IMR-90 (cell line): Measurements from ENCODE around the gene IGSF8. TPM values are rescaled to one million over a fixed set of nuclear protein-coding genes. Genes with fewer than 3 reads are reported as not detected.

Experiments used
- ATAC-seq: fragments of 200-7000 bp; cut with Tn5 transposase; 2 replicates; pipeline ENCODE4 v1.9.1; 2020; ENCODE audit warnings: low read depth, mild to moderate bottlenecking, moderate library complexity
- BruUV-seq: library from RNA; stranded (reverse); fragments of 400-500 nt; replicated peaks from 2 replicates; lab custom pipeline; 2021; lab: Mats Ljungman, UMichigan
- CTCF ChIA-PET: fragments of 300-600 bp; formaldehyde crosslinking; extraction: SDS; loops from one replicate; lab custom pipeline; 2021; ENCODE audit warnings: antibody characterized with exemption; lab: Yijun Ruan, JAX
- POLR2A ChIA-PET: fragments of 300-600 bp; sonication (Branson Sonifier 250); formaldehyde crosslinking; loops from one replicate; lab custom pipeline; 2022; ENCODE audit warnings: antibody characterized with exemption; ENCODE audit not compliant: unreplicated experiment; lab: Charles Lee
- DNase-seq: peaks from one replicate; pipeline ENCODE4 v3.0.0; 2013
- H2AFZ ChIP-seq: replicated peaks from 2 replicates; pipeline ENCODE3; 2013; ENCODE audit warnings: low read length, mild to moderate bottlenecking; ENCODE audit not compliant: poor library complexity
- H2AK5ac ChIP-seq: 2 replicates; pipeline ENCODE4 v1.6.1; 2013; ENCODE audit warnings: low read depth, low read length, inconsistent platforms
- H2AK9ac ChIP-seq: replicated peaks from 2 replicates; pipeline ENCODE3; 2013; ENCODE audit warnings: mild to moderate bottlenecking, low read depth, low read length, moderate library complexity; ENCODE audit not compliant: poor library complexity
- H2BK120ac ChIP-seq: 2 replicates; pipeline ENCODE4 v1.6.1; 2013; ENCODE audit warnings: low read depth, low read length, inconsistent platforms
- H2BK15ac ChIP-seq: 3 replicates; pipeline ENCODE4 v1.6.1; 2013; ENCODE audit warnings: low read depth, low read length, inconsistent platforms
- H2BK20ac ChIP-seq: 2 replicates; pipeline ENCODE4 v1.6.1; 2013; ENCODE audit warnings: low read depth, mild to moderate bottlenecking, inconsistent platforms, low read length, moderate library complexity
- H2BK5ac ChIP-seq: 2 replicates; pipeline ENCODE4 v1.6.1; 2013; ENCODE audit warnings: mild to moderate bottlenecking, low read depth, low read length, inconsistent platforms; ENCODE audit not compliant: poor library complexity, severe bottlenecking
- H3K14ac ChIP-seq: replicated peaks from 2 replicates; pipeline ENCODE4 v1.6.1; 2013; ENCODE audit warnings: low read depth, low read length, inconsistent platforms
- H3K18ac ChIP-seq: 2 replicates; pipeline ENCODE4 v1.6.1; 2013; ENCODE audit warnings: low read depth, low read length, control low read depth
- H3K23ac ChIP-seq: 2 replicates; pipeline ENCODE4 v1.6.1; 2013; ENCODE audit warnings: low read depth, low read length, inconsistent platforms
- H3K27ac ChIP-seq: 2 replicates; pipeline ENCODE4 v1.5.1; 2013; ENCODE audit warnings: mild to moderate bottlenecking, control low read depth, low read length; ENCODE audit not compliant: insufficient read depth
- H3K27me3 ChIP-seq: 2 replicates; pipeline ENCODE4 v1.6.1; 2013; ENCODE audit warnings: low read length; ENCODE audit not compliant: control insufficient read depth, insufficient read depth
- H3K36me3 ChIP-seq: 2 replicates; pipeline ENCODE4 v1.6.1; 2013; ENCODE audit warnings: low read length, mixed read lengths; ENCODE audit not compliant: control insufficient read depth, insufficient read depth
- H3K4ac ChIP-seq: 2 replicates; pipeline ENCODE4 v1.6.1; 2013; ENCODE audit warnings: low read depth, low read length, inconsistent platforms
- H3K4me1 ChIP-seq: 2 replicates; pipeline ENCODE4 v1.6.1; 2013; ENCODE audit warnings: low read length, mixed read lengths; ENCODE audit not compliant: control insufficient read depth, insufficient read depth
- H3K4me2 ChIP-seq: 2 replicates; pipeline ENCODE4 v1.6.1; 2013; ENCODE audit warnings: low read depth, mild to moderate bottlenecking, control low read depth, low read length, moderate library complexity
- H3K4me3 ChIP-seq: 2 replicates; pipeline ENCODE4 v1.5.1; 2013; ENCODE audit warnings: low read depth, mild to moderate bottlenecking, control low read depth, low read length, moderate library complexity; ENCODE audit not compliant: insufficient read depth
- H3K56ac ChIP-seq: 2 replicates; pipeline ENCODE4 v1.6.1; 2013; ENCODE audit warnings: low read length, inconsistent platforms; ENCODE audit not compliant: insufficient read depth; ENCODE audit errors: extremely low read depth
- H3K79me1 ChIP-seq, 2 experiments: 2 replicates each; pipeline ENCODE4 v1.6.1; 2013; ENCODE audit warnings: low read length in 2 of 2, inconsistent platforms in 1 of 2, low read depth in 1 of 2
- H3K9ac ChIP-seq: 2 replicates; pipeline ENCODE4 v1.6.1; 2013; ENCODE audit warnings: low read depth, low read length, control low read depth
- H3K9me1 ChIP-seq: 2 replicates; pipeline ENCODE4 v1.6.1; 2013; ENCODE audit warnings: low read length, inconsistent platforms; ENCODE audit not compliant: insufficient read depth
- H3K9me3 ChIP-seq: 2 replicates; pipeline ENCODE4 v1.6.1; 2013; ENCODE audit warnings: low read length; ENCODE audit not compliant: control insufficient read depth, insufficient read depth
- H4K20me1 ChIP-seq: 2 replicates; pipeline ENCODE4 v1.6.1; 2013; ENCODE audit warnings: low read length, inconsistent platforms; ENCODE audit not compliant: insufficient read depth
- H4K5ac ChIP-seq: 2 replicates; pipeline ENCODE4 v1.6.1; 2013; ENCODE audit warnings: mild to moderate bottlenecking, low read depth, low read length, control low read depth
- H4K8ac ChIP-seq, 2 experiments: 2 replicates each; pipeline ENCODE4 v1.6.1; 2013; ENCODE audit warnings: low read depth in 2 of 2, low read length in 2 of 2, control low read depth in 1 of 2, inconsistent platforms in 1 of 2
- H4K91ac ChIP-seq: 2 replicates; pipeline ENCODE4 v1.6.1; 2013; ENCODE audit warnings: low read depth, low read length, inconsistent platforms; ENCODE audit not compliant: insufficient read depth
- BHLHE40 ChIP-seq: fragments of 150-350 bp; IDR thresholded peaks from 2 replicates; pipeline ENCODE4 v1.6.1; 2016; ENCODE audit warnings: mild to moderate bottlenecking, low read depth, low read length
- CEBPB ChIP-seq: IDR thresholded peaks from 2 replicates; pipeline ENCODE4 v1.6.1; 2012; ENCODE audit warnings: low read depth, low read length, improper control_type of control experiment
- CHD1 ChIP-seq: IDR thresholded peaks from 2 replicates; pipeline ENCODE4 v1.6.1; 2012; ENCODE audit warnings: low read depth, low read length, improper control_type of control experiment
- FOS ChIP-seq: fragments of 150-350 bp; IDR thresholded peaks from 2 replicates; pipeline ENCODE4 v1.6.1; 2016; ENCODE audit warnings: low read depth, low read length
- MAFK ChIP-seq: IDR thresholded peaks from 2 replicates; pipeline ENCODE4 v1.6.1; 2012; ENCODE audit warnings: low read depth, low read length, improper control_type of control experiment
- MAZ ChIP-seq: IDR thresholded peaks from 2 replicates; pipeline ENCODE4 v1.6.1; 2012; ENCODE audit warnings: low read depth, mild to moderate bottlenecking, low read length, improper control_type of control experiment, moderate library complexity, borderline replicate concordance
- MXI1 ChIP-seq: IDR thresholded peaks from 2 replicates; pipeline ENCODE4 v1.6.1; 2012; ENCODE audit warnings: low read depth, mild to moderate bottlenecking, low read length, moderate library complexity, borderline replicate concordance
- NFE2L2 ChIP-seq: fragments of 150-350 bp; IDR thresholded peaks from 2 replicates; pipeline ENCODE4 v1.6.1; 2016; ENCODE audit warnings: low read depth, mild to moderate bottlenecking, low read length
- POLR2A ChIP-seq: IDR thresholded peaks from 2 replicates; pipeline ENCODE4 v1.6.1; 2012; ENCODE audit warnings: mild to moderate bottlenecking, low read depth, low read length
- RAD21 ChIP-seq: IDR thresholded peaks from 2 replicates; pipeline ENCODE4 v1.6.1; 2012; ENCODE audit warnings: low read length, improper control_type of control experiment
- RCOR1 ChIP-seq: IDR thresholded peaks from 2 replicates; pipeline ENCODE4 v1.6.1; 2012; ENCODE audit warnings: mild to moderate bottlenecking, low read length, improper control_type of control experiment; ENCODE audit not compliant: insufficient replicate concordance
- WGBS, 2 experiments: methylation state at CpG; one replicate each; pipeline versions ENCODE4 v1.1.5 to v1.1.7; 2013; ENCODE audit warnings: missing lambda C conversion rate in 2 of 2; ENCODE audit not compliant: insufficient read length in 1 of 2; ENCODE audit errors: extremely low coverage in 2 of 2; 5-methylcytosine and 5-hydroxymethylcytosine counted together
- dilution Hi-C: fragments of 300-500 bp; cut with HindIII; formaldehyde crosslinking; loops from one replicate; pipeline ENCODE4 v1.14.3; 2018; ENCODE audit warnings: low sequenced_read_pairs; ENCODE audit not compliant: unreplicated experiment
- in situ Hi-C: fragments of 300-500 bp; cut with MboI; formaldehyde crosslinking; loops from 3 replicates; pipeline ENCODE4 v1.14.3; 2019; ENCODE audit warnings: low sequenced_read_pairs, inconsistent platforms, mixed read lengths
- intact Hi-C: fragments of 100-400 bp; cut with micrococcal nuclease; formaldehyde crosslinking; loops from 2 replicates; pipeline ENCODE4 v1.10.0; 2022
- polyA plus RNA-seq, 3 experiments: library from polyadenylated mRNA; depleted of rRNA; stranded (reverse); fragments of >200 nt; gene quantifications; 2 replicates each; pipeline ENCODE4 v1.2.3, GENCODE V29; 2012; ENCODE audit warnings: low replicate concordance in 1 of 3
- total RNA-seq: library from RNA; depleted of rRNA; stranded (reverse); fragments of >200 nt; gene quantifications from 2 replicates; pipeline ENCODE4 v1.2.3, GENCODE V29; 2012
- TF ChIP-seq, protein P1 (sequence below): fragments of 150-350 bp; IDR thresholded peaks from 2 replicates; pipeline ENCODE4 v1.6.1; 2017; ENCODE audit warnings: mild to moderate bottlenecking, antibody characterized with exemption, low read length, low read depth
- TF ChIP-seq, protein P2 (sequence below): fragments of 150-350 bp; IDR thresholded peaks from 2 replicates; pipeline ENCODE4 v1.6.1; 2016; ENCODE audit warnings: low read depth, mild to moderate bottlenecking, low read length, moderate library complexity, borderline replicate concordance
- TF ChIP-seq, protein P3 (sequence below): conservative IDR thresholded peaks from 2 replicates; pipeline ENCODE4 v1.5.1; 2012; ENCODE audit warnings: mild to moderate bottlenecking, low read depth, low read length, improper control_type of control experiment

IGSF8 gene
- total and polyA plus RNA-seq, 2 of the 4 experiments (the other 2 are of a cell fraction) = 8.8 to 25.2 TPM

DNA sequence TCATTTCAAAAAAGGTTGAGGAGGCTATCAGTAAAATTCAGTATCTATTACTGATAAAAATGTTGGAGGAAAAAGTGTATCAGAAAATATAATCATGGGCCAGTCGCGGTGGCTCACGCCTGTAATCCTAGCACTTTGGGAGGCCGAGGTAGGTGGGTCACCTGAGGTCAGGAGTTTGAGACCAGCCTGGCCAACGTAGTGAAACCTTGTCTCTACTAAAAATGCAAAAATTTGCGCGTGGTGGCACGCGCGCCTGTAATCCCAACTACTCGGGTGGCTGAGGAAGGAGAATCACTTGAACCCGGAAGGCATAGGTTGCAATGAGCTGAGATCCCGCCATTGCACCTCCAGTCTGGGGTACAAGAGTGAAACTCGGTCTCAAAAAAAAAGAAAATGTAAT lies 47.7 kb upstream of the IGSF8 start:
- H3K27ac ChIP-seq = no peak overlapping the region
- no peak overlapping the region for H2BK15ac ChIP-seq
- no peak overlapping the region for H4K5ac ChIP-seq
- dilution Hi-C loops (no loop called here), intact Hi-C loops (no loop called here), in situ Hi-C loops (no loop called here)
- H4K8ac ChIP-seq = no peak overlapping the region
- H3K9me1 ChIP-seq = no peaks in the 10 kb centered on the region
- H3K18ac ChIP-seq = no peak overlapping the region
- no peak overlapping the region for H2AFZ ChIP-seq
- H3K23ac ChIP-seq = no peak overlapping the region
- TF ChIP-seq, protein P1, sequence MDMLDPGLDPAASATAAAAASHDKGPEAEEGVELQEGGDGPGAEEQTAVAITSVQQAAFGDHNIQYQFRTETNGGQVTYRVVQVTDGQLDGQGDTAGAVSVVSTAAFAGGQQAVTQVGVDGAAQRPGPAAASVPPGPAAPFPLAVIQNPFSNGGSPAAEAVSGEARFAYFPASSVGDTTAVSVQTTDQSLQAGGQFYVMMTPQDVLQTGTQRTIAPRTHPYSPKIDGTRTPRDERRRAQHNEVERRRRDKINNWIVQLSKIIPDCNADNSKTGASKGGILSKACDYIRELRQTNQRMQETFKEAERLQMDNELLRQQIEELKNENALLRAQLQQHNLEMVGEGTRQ = no peak
- TF ChIP-seq MAFK (no peak), MAZ (no peak), FOS (no peak), RCOR1 (no peak), POLR2A (no peak), CHD1 (no peak), RAD21 (no peak), NFE2L2 (no peak), CEBPB (no peak), BHLHE40 (no peak), MXI1 (no peak)
- TF ChIP-seq, protein P2, sequence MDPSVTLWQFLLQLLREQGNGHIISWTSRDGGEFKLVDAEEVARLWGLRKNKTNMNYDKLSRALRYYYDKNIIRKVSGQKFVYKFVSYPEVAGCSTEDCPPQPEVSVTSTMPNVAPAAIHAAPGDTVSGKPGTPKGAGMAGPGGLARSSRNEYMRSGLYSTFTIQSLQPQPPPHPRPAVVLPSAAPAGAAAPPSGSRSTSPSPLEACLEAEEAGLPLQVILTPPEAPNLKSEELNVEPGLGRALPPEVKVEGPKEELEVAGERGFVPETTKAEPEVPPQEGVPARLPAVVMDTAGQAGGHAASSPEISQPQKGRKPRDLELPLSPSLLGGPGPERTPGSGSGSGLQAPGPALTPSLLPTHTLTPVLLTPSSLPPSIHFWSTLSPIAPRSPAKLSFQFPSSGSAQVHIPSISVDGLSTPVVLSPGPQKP = no peak
- TF ChIP-seq, protein P3, sequence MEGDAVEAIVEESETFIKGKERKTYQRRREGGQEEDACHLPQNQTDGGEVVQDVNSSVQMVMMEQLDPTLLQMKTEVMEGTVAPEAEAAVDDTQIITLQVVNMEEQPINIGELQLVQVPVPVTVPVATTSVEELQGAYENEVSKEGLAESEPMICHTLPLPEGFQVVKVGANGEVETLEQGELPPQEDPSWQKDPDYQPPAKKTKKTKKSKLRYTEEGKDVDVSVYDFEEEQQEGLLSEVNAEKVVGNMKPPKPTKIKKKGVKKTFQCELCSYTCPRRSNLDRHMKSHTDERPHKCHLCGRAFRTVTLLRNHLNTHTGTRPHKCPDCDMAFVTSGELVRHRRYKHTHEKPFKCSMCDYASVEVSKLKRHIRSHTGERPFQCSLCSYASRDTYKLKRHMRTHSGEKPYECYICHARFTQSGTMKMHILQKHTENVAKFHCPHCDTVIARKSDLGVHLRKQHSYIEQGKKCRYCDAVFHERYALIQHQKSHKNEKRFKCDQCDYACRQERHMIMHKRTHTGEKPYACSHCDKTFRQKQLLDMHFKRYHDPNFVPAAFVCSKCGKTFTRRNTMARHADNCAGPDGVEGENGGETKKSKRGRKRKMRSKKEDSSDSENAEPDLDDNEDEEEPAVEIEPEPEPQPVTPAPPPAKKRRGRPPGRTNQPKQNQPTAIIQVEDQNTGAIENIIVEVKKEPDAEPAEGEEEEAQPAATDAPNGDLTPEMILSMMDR = no peak
- H3K4me3 ChIP-seq = no peak overlapping the region
- H2BK120ac ChIP-seq = no peak overlapping the region
- no peak overlapping the region for H2BK20ac ChIP-seq
- H3K4me1 ChIP-seq = no peaks in the 10 kb centered on the region
- CTCF ChIA-PET = interaction anchor here (0.8 kb wide), 1 partner anchor 16 kb away, joined by 6 read pairs; no protein-coding TSS in a partner anchor
- DNase-seq = no peak
- no peak overlapping the region for H3K9ac ChIP-seq
- POLR2A ChIA-PET = interaction anchor here (0.7 kb wide), 1 partner anchor 109 kb away, joined by 12 read pairs; no protein-coding TSS in a partner anchor
- no peak overlapping the region for H3K14ac ChIP-seq
- H2BK5ac ChIP-seq = no peak overlapping the region
- peaks cover 18% of the 10 kb centered on the region for H3K27me3 ChIP-seq
- WGBS, 2 experiments = 90% methylated on average over 4 of the region's 14 CpGs; no CpG with 5 or more reads in 1 of the 2 experiments
- no peaks in the 10 kb centered on the region for H3K9me3 ChIP-seq
- no TSS peak for BruUV-seq
- H3K56ac ChIP-seq = no peak overlapping the region
- no peak overlapping the region for H4K91ac ChIP-seq
- H2AK5ac ChIP-seq = no peak overlapping the region
- no peak overlapping the region for H2AK9ac ChIP-seq
- no peaks in the 10 kb centered on the region for H4K20me1 ChIP-seq
- no peak overlapping the region for H3K4me2 ChIP-seq
- H3K4ac ChIP-seq = no peak overlapping the region
- no peaks in the 10 kb centered on the region for H3K79me1 ChIP-seq
- no peaks in the 10 kb centered on the region for H3K36me3 ChIP-seq
- no peak for ATAC-seq
